Cardiac fibroblast (primary cell): Measurements from ENCODE around the gene SEMA7A.
"Not testable (repeated sequence)": the region's sequence is repeated elsewhere in the genome, so short reads cannot be mapped to it uniquely, and the experiment has no call there.

Experiments
- DNase-seq, 2 donors: peaks; one replicate each; pipeline versions ENCODE4 v3.0.0 to v3.0.0-alpha.2; 2010; ENCODE audit warnings: low read depth in 2 of 2
- H3K4me3 ChIP-seq, 2 donors: replicated peaks in 1 of 2; 1 replicate in 1 of 2; 2 replicates in 1 of 2; pipeline ENCODE4 v1.5.1; 2011; ENCODE audit warnings: low read depth in 2 of 2, low read length in 2 of 2, mild to moderate bottlenecking in 2 of 2, moderate library complexity in 1 of 2
- CTCF ChIP-seq: IDR thresholded peaks from one replicate; pipeline ENCODE4 v1.5.1; 2011; ENCODE audit warnings: low read depth, mild to moderate bottlenecking, low read length, inconsistent platforms

Gene SEMA7A

GRCh38 chr15:74367296-74367854 lies 66.4 kb downstream of the SEMA7A start, which contains the start of gene CYP11A1:
Gene CYP11A1, minus strand, starts transcription at chr15:74367646. Its CDS starts 61 bp downstream, at chr15:74367585.
- TF ChIP-seq CTCF, result no peak
- H3K4me3 ChIP-seq, result no peak within 1 kb of the TSS
- no peak for DNase-seq

GRCh38 chr15:74365598-74366445 lies 67.9 kb downstream of the SEMA7A start:
- no peak for TF ChIP-seq CTCF
- peak; percentile 49 to 72 for DNase-seq
- peak overlapping the region; percentile 50 to 53 for H3K4me3 ChIP-seq

GRCh38 chr15:74364936-74365597 lies 68.7 kb downstream of the SEMA7A start:
- DNase-seq, result no peak
- TF ChIP-seq CTCF, result no peak
- H3K4me3 ChIP-seq, result no peak overlapping the region

GRCh38 chr15:74362482-74362881 lies 71.3 kb downstream of the SEMA7A start:
- no peak for TF ChIP-seq CTCF
- no peak for DNase-seq
- no peak overlapping the region for H3K4me3 ChIP-seq

- H3K4me3 ChIP-seq, DNase-seq: not testable (repeated sequence)
These were observed 72.9 kb downstream of the SEMA7A start for GRCh38 chr15:74360855-74361254.

GRCh38 chr15:74359376-74359775 lies 74.4 kb downstream of the SEMA7A start:
- H3K4me3 ChIP-seq, DNase-seq: not testable (repeated sequence)
